Esophagus muscularis mucosa (tissue), 4 donors: ENCODE measurements around the gene ZMIZ1. TPM values are rescaled to one million over a fixed set of nuclear protein-coding genes. Genes with fewer than 3 reads are reported as not detected.

Experiments used
- DNase-seq: peaks from one replicate; pipeline ENCODE4 v3.0.0-alpha.2; 2017; ENCODE audit errors: extremely low spot score
- H3K27ac ChIP-seq, 4 donors: fragments of 200-600 bp; sonication (generic); replicated peaks in 1 of 4; 1 replicate in 3 of 4; 2 replicates in 1 of 4; pipeline ENCODE4 v1.5.1; 2016 to 2019; ENCODE audit warnings: mild to moderate bottlenecking in 1 of 4
- H3K27me3 ChIP-seq, 4 donors: fragments of 200-600 bp; sonication (generic); one replicate each; pipeline versions ENCODE4 v1.5.1 to v1.6.0; 2016 to 2019
- H3K36me3 ChIP-seq, 4 donors: fragments of 200-600 bp; sonication (generic); one replicate each; pipeline ENCODE4 v1.5.1; 2016 to 2019
- H3K4me1 ChIP-seq, 4 donors: fragments of 200-600 bp; sonication (generic); one replicate each; pipeline ENCODE4 v1.5.1; 2016 to 2019
- H3K4me3 ChIP-seq, 4 donors: fragments of 200-600 bp; sonication (generic); 1 replicate in 2 of 4; 2 replicates in 2 of 4; pipeline ENCODE4 v1.5.1; 2016 to 2019; ENCODE audit warnings: mild to moderate bottlenecking in 4 of 4, moderate library complexity in 1 of 4
- H3K9me3 ChIP-seq, 4 donors: fragments of 200-600 bp; sonication (generic); 1 replicate in 3 of 4; 2 replicates in 1 of 4; pipeline ENCODE4 v1.5.1; 2016 to 2019
- EP300 ChIP-seq: sonication (generic); formaldehyde crosslinking; IDR thresholded peaks from one replicate; pipeline ENCODE4 v1.6.1; 2017; ENCODE audit warnings: antibody characterized with exemption
- POLR2A ChIP-seq: fragments of 450-650 bp; IDR thresholded peaks from one replicate; pipeline ENCODE4 v1.6.1; 2017; ENCODE audit warnings: antibody characterized with exemption, moderate library complexity, mild to moderate bottlenecking, low read depth
- POLR2AphosphoS5 ChIP-seq, 2 donors: sonication (generic); formaldehyde crosslinking; IDR thresholded peaks; one replicate each; pipeline ENCODE4 v1.6.1; 2017; ENCODE audit warnings: antibody characterized with exemption in 2 of 2
- WGBS: methylation state at CpG from one replicate; pipeline ENCODE4 v1.1.5; 2018; 5-methylcytosine and 5-hydroxymethylcytosine counted together
- intact Hi-C: fragments of 100-400 bp; cut with DNase I; formaldehyde crosslinking; loops from one replicate; pipeline ENCODE4 v1.15.1; 2023
- total RNA-seq, 4 donors: library from RNA; depleted of rRNA; stranded (reverse); fragments of >200 nt; gene quantifications; one replicate each; pipeline versions ENCODE4 v1.1.0 to v1.2.1, GENCODE V29; 2016
- TF ChIP-seq, protein P1 (sequence below), 3 experiments: fragments of 200-600 bp in 2 of 3; fragments of 450-650 bp in 1 of 3; sonication (generic) in 2 of 3; IDR thresholded peaks; one replicate each; pipeline ENCODE4 v1.5.1; 2017 to 2019; ENCODE audit warnings: antibody characterized with exemption in 3 of 3, mild to moderate bottlenecking in 2 of 3, moderate library complexity in 1 of 3

Gene ZMIZ1
- total RNA-seq, 4 donors from 2014 or later = 48.7 to 87.2 (median 66.0) TPM

DNA sequence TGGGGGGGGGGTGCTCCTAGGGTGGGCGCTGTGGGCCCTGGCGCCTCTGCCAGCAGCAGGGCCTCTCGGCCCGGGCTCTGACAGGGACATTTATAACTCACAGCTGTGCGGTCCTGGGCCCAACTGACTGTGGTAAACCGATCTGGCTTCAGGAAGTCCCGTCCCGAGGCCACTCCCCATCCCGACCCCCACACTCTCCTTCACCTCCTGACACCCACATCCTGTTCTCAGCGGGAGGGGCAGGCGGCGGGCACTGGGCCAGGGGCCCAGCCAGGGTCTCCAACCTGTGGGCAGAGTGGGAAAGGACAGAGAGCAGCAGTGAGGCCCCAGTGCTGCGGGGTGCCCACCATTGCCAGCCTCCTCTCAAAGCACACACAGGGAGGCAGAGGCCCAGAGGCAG is 69.1 kb downstream of the ZMIZ1 start:
- Histone ChIP-seq H3K36me3 (peaks cover 0 to 31% (median 25%) of the 10 kb centered on the region in 4 donors), H3K9me3 (no peaks in the 10 kb centered on the region), H3K27me3 (no peaks in the 10 kb centered on the region), H3K4me3 (no peak overlapping the region), H3K4me1 (peaks cover 97 to 100% (median 99%) of the 10 kb centered on the region in 4 donors), H3K27ac (peak overlapping the region; percentile 76 to 90 (median 83))
- 10% methylated on average over 6 of the region's 13 CpGs for WGBS
- intact Hi-C loops = no loop called here
- no peak for DNase-seq
- TF ChIP-seq EP300 = no peak
- TF ChIP-seq, protein P1, sequence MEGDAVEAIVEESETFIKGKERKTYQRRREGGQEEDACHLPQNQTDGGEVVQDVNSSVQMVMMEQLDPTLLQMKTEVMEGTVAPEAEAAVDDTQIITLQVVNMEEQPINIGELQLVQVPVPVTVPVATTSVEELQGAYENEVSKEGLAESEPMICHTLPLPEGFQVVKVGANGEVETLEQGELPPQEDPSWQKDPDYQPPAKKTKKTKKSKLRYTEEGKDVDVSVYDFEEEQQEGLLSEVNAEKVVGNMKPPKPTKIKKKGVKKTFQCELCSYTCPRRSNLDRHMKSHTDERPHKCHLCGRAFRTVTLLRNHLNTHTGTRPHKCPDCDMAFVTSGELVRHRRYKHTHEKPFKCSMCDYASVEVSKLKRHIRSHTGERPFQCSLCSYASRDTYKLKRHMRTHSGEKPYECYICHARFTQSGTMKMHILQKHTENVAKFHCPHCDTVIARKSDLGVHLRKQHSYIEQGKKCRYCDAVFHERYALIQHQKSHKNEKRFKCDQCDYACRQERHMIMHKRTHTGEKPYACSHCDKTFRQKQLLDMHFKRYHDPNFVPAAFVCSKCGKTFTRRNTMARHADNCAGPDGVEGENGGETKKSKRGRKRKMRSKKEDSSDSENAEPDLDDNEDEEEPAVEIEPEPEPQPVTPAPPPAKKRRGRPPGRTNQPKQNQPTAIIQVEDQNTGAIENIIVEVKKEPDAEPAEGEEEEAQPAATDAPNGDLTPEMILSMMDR (IDR thresholded peaks at IDR 0.05) = no peak
- TF ChIP-seq POLR2A = no peak
- no peak for TF ChIP-seq POLR2AphosphoS5 (IDR thresholded peaks at IDR 0.05)

DNA sequence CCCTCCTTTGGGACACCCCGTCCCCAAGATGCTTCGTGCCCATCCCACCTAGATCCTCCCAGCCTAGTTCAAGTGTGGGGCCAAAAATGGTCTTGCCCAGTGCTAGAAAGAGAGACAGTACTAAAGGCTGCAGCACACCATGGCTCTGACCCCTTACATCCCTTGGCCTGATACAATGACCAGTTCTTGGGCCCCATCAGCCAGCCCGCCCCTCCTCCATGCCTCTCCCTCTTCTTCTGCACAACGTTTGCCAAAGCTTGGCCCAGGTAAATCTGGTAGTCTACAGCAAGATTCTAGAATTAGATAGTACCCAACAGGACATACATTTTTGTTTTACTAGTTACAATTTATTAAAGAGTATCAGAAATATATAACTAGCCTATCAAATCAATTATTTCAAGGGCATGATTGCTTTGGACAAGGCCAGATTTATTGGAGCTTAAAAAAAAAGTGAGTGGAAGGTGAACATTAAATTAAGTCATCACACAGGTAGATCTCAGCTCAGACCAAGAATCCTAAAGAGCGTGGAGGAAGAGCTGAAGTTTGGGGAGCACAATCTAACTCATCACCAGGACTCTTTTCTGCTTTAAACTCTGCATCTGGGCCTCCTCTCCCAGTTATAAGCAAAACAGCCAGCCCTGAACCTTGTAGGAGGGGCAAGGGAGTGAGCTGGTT is 69.8 kb downstream of the ZMIZ1 start:
- Histone ChIP-seq H3K4me3 (peak overlapping the region in 2 of 4 donors; percentile 11 to 14), H3K27me3 (no peaks in the 10 kb centered on the region), H3K9me3 (no peaks in the 10 kb centered on the region), H3K27ac (peak overlapping the region; percentile 76 to 90 (median 83)), H3K36me3 (peaks cover 0 to 39% (median 28%) of the 10 kb centered on the region in 4 donors), H3K4me1 (peaks cover 97 to 100% (median 99%) of the 10 kb centered on the region in 4 donors)
- TF ChIP-seq POLR2AphosphoS5 (IDR thresholded peaks at IDR 0.05) (no peak), EP300 (no peak), POLR2A (no peak)
- TF ChIP-seq, protein P1 (IDR thresholded peaks at IDR 0.05) = no peak
- intact Hi-C loops = no loop called here
- DNase-seq = no peak
- 81% methylated on average over 5 of the region's 5 CpGs for whole genome bisulfite sequencing

DNA sequence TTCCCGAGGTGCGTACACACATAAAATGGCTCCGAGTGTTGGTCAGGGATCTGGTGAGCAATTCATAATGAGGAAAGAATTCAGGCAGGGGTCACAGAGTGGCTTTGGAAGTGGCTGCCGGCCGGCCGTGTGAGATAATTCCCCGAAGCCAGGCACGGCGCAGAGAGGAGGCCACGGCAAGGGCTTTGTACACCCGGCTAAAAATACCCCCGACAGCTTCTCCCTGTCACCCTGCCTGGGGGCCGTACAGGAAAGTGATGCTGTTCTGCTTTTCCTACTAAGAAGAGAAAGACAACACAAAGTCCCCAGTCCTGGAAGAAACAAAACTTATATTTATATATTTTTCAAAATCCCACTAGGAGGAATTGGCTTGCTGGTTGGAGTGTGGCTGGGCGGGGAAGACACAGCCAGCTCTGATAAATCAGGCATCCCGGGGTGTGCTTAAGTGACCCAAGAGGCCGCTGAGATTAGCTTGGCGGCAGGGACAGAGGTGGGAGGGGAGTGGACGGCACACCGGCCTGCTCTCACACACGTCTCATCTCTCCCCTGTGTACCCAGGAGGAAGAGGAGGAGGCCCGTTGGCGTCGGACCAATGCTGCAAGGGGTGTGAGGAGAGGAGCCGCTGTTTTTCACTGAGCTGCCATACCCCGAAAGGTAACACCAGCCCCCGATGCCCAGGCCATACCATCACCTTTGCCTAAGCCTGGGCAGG is 70.5 kb downstream of the ZMIZ1 start:
- DNase-seq = peak; percentile 96
- WGBS = 14% methylated on average over 22 of the region's 26 CpGs
- peaks cover 97 to 100% (median 99%) of the 10 kb centered on the region in 4 donors for H3K4me1 ChIP-seq
- intact Hi-C loops = no loop called here
- H3K27me3 ChIP-seq = no peaks in the 10 kb centered on the region
- peak overlapping the region in 2 of 4 donors; percentile 11 to 14 for H3K4me3 ChIP-seq
- H3K27ac ChIP-seq = peak overlapping the region; percentile 76 to 90 (median 83)
- no peaks in the 10 kb centered on the region for H3K9me3 ChIP-seq
- TF ChIP-seq, protein P1 (IDR thresholded peaks at IDR 0.05) = no peak
- no peak for TF ChIP-seq POLR2A
- TF ChIP-seq EP300 = no peak
- peak; percentile 50 to 53 for TF ChIP-seq POLR2AphosphoS5 (IDR thresholded peaks at IDR 0.05)
- H3K36me3 ChIP-seq = peaks cover 0 to 44% (median 30%) of the 10 kb centered on the region in 4 donors

DNA sequence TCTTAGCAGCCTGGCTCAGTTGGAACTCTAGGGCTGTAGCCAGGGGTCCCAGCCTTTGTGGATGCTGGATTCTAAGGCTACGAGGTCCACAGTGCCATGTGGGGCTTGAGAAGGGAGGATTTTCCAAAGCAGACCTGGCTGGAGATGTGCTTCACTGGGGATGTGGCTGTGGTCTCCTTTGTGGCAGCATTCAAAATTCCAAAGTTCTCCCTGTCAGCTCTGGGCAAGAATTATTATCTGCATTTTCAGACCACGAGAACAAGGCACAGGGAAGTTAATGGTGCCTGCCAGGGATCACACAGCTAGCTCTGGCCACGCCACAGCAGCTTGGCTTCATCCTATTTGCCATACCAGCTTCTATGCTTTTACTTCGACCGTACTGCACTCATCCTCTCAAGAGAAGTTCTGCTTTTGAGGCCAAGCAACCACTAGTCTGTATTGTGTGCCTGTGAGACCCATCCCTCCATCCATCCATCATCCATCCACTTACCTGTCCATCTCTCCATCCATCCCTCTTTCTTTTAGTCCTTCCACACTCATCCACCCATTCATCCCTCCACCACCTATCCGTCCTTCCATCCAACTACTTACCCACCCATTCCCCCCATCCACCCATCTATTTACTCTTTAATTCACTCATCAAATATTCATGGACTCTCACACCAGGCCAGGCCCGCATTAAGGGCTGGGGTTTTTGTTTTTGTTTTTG is 71.5 kb downstream of the ZMIZ1 start:
- DNase-seq = no peak
- Histone ChIP-seq H3K27me3 (no peaks in the 10 kb centered on the region), H3K4me1 (peaks cover 99 to 100% (median 100%) of the 10 kb centered on the region in 4 donors), H3K36me3 (peaks cover 0 to 44% (median 32%) of the 10 kb centered on the region in 4 donors), H3K9me3 (no peaks in the 10 kb centered on the region), H3K27ac (peak overlapping the region; percentile 76 to 90 (median 83)), H3K4me3 (no peak overlapping the region)
- WGBS = 84% methylated on average over 7 of the region's 7 CpGs
- no peak for TF ChIP-seq POLR2AphosphoS5 (IDR thresholded peaks at IDR 0.05)
- TF ChIP-seq EP300 = no peak
- TF ChIP-seq, protein P1 (IDR thresholded peaks at IDR 0.05) = no peak
- no peak for TF ChIP-seq POLR2A
- intact Hi-C loops = no loop called here
